Activated CD8-positive, alpha-beta T cell treated with anti-CD3 and anti-CD28 coated beads, Interleukin-2, amount 10 ng/mL, durations not matched to agents 7 days and 5 days (primary cell): Measurements from ENCODE around the gene FAM217B. TPM values are rescaled to one million over a fixed set of nuclear protein-coding genes. Genes with fewer than 3 reads are reported as not detected.
A peak's percentile ranks its signal among the peaks of the same experiment; 100 is the strongest.

Experiments
- ATAC-seq: fragments of 150-1000 bp; cut with Tn5 transposase; one replicate; pipeline ENCODE4 v1.10.0; 2021; ENCODE audit warnings: moderate library complexity
- CTCF ChIA-PET: fragments of 350-600 bp; sonication (Branson Sonifier 250); formaldehyde crosslinking; loops from one replicate; lab custom pipeline; 2021; ENCODE audit warnings: antibody characterized with exemption; lab: Charles Lee
- POLR2A ChIA-PET: fragments of 350-600 bp; sonication (Branson Sonifier 250); formaldehyde crosslinking; loops from one replicate; lab custom pipeline; 2021; ENCODE audit warnings: antibody characterized with exemption; lab: Charles Lee
- DNase-seq: peaks from one replicate; pipeline ENCODE4 v3.0.0-alpha.2; 2020
- H3K27ac Mint-ChIP-seq: one replicate; pipeline ENCODE4 v1.8.0; 2021; ENCODE audit warnings: mild to moderate bottlenecking, mixed read lengths
- H3K27me3 Mint-ChIP-seq: one replicate; pipeline ENCODE4 v1.8.0; 2021; ENCODE audit warnings: low read depth, mixed read lengths
- H3K36me3 Mint-ChIP-seq: one replicate; pipeline ENCODE4 v1.8.0; 2021; ENCODE audit warnings: low read depth, mixed read lengths
- H3K4me1 Mint-ChIP-seq: one replicate; pipeline ENCODE4 v1.8.0; 2021; ENCODE audit warnings: low read depth, mixed read lengths
- H3K4me3 Mint-ChIP-seq: one replicate; pipeline ENCODE4 v1.8.0; 2021; ENCODE audit warnings: mild to moderate bottlenecking, mixed read lengths
- H3K9me3 Mint-ChIP-seq: one replicate; pipeline ENCODE4 v1.8.0; 2022; ENCODE audit warnings: mixed read lengths; ENCODE audit not compliant: insufficient read depth
- total RNA-seq, 2 experiments: library from RNA; stranded (reverse); gene quantifications; one replicate each; pipeline ENCODE4 v1.2.3, GENCODE V29; 2021

FAM217B gene
- total RNA-seq, 2 experiments from 2014 or later = 27.0 to 32.5 TPM

- H3K9me3 Mint-ChIP-seq = no peaks in the 10 kb centered on the region
These were observed 14.3 kb upstream of the FAM217B start for GRCh38 chr20:59925899-59926298.

GRCh38 chr20:59931511-59932312, 8.5 kb upstream of the FAM217B start:
- Mint-ChIP-seq H3K27me3 (peaks cover 8% of the 10 kb centered on the region), H3K4me3 (peak overlapping the region; percentile 56), H3K4me1 (peaks cover 7% of the 10 kb centered on the region), H3K27ac (peak overlapping the region; percentile 17), H3K36me3 (peaks cover 4% of the 10 kb centered on the region), H3K9me3 (no peaks in the 10 kb centered on the region)
- ChIA-PET POLR2A (interaction anchor here (1.2 kb wide), 1 partner anchor 9 kb away, joined by 6 read pairs; the partner anchor contains the start of genes FAM217B and PPP1R3D), CTCF (interaction anchor here (0.7 to 1.5 kb wide), 2 partner anchors 8 to 126 kb away, joined by 4 to 6 read pairs; partner anchors contain the start of genes FAM217B and PPP1R3D)
- DNase-seq = no peak
- ATAC-seq = no peak

More at GRCh38 chr20:59925899-59926298, 14.3 kb upstream of the FAM217B start:
- peaks cover 20% of the 10 kb centered on the region for H3K27me3 Mint-ChIP-seq
- no peak for DNase-seq
- no peak for ATAC-seq
- H3K27ac Mint-ChIP-seq = no peak overlapping the region
- no peaks in the 10 kb centered on the region for H3K36me3 Mint-ChIP-seq
- POLR2A ChIA-PET = no interaction called here
- H3K4me3 Mint-ChIP-seq = no peak overlapping the region
- H3K4me1 Mint-ChIP-seq = no peaks in the 10 kb centered on the region
- CTCF ChIA-PET = interaction anchor here (1.1 kb wide), 1 partner anchor 14 kb away, joined by 4 read pairs; the partner anchor contains the start of genes FAM217B and PPP1R3D

- ChIA-PET CTCF (interaction anchor here (4.3 kb wide), 1 partner anchor 16 kb away, joined by 39 read pairs; no protein-coding TSS in a partner anchor), POLR2A (no interaction called here)
- Mint-ChIP-seq H3K27me3 (peaks cover 8% of the 10 kb centered on the region), H3K27ac (no peak overlapping the region), H3K9me3 (no peaks in the 10 kb centered on the region), H3K4me1 (peaks cover 13% of the 10 kb centered on the region), H3K36me3 (peaks cover 4% of the 10 kb centered on the region), H3K4me3 (peak overlapping the region; percentile 57)
- no peak for ATAC-seq
- no peak for DNase-seq
These were observed 7.4 kb upstream of the FAM217B start for GRCh38 chr20:59932616-59933295.

- DNase-seq (peak; percentile 59), ATAC-seq (peak; percentile 76)
- Mint-ChIP-seq H3K4me3 (peak within 1 kb of the TSS; percentile 67), H3K27me3 (peaks cover 8% of the 10 kb centered on the region), H3K9me3 (no peaks in the 10 kb centered on the region), H3K4me1 (peaks cover 19% of the 10 kb centered on the region), H3K27ac (peak within 1 kb of the TSS; percentile 69), H3K36me3 (peaks cover 9% of the 10 kb centered on the region)
- CTCF ChIA-PET = interaction anchor here (0.6 to 4.3 kb wide), 10 partner anchors 11 to 469 kb away, joined by 3 to 39 read pairs (median 4); no protein-coding TSS in a partner anchor
- POLR2A ChIA-PET = no interaction called here
These were observed 6.8 kb upstream of the FAM217B start, which contains the start of gene SYCP2 for GRCh38 chr20:59933296-59933848. TSS of gene SYCP2 (minus strand) at chr20:59933637. CDS start at chr20:59922413, 11,224 bp downstream.

GRCh38 chr20:59933849-59934585, 6.2 kb upstream of the FAM217B start:
- H3K36me3 Mint-ChIP-seq = peaks cover 15% of the 10 kb centered on the region
- ChIA-PET POLR2A (interaction anchor here (0.6 kb wide), 1 partner anchor 667 kb away, joined by 3 read pairs; no protein-coding TSS in a partner anchor), CTCF (interaction anchor here (0.6 to 4.3 kb wide), 14 partner anchors 10 to 468 kb away, joined by 3 to 39 read pairs (median 4); partner anchors contain the start of gene CDH26)
- peak overlapping the region; percentile 69 for H3K27ac Mint-ChIP-seq
- peaks cover 25% of the 10 kb centered on the region for H3K4me1 Mint-ChIP-seq
- no peaks in the 10 kb centered on the region for H3K9me3 Mint-ChIP-seq
- H3K27me3 Mint-ChIP-seq = peaks cover 7% of the 10 kb centered on the region
- DNase-seq = peak; percentile 78
- peak overlapping the region; percentile 67 for H3K4me3 Mint-ChIP-seq
- ATAC-seq = peak; percentile 92

GRCh38 chr20:59935457-59936185, 4.6 kb upstream of the FAM217B start:
- Mint-ChIP-seq H3K27ac (no peak overlapping the region), H3K36me3 (peaks cover 15% of the 10 kb centered on the region), H3K4me3 (no peak overlapping the region), H3K9me3 (no peaks in the 10 kb centered on the region), H3K4me1 (peaks cover 25% of the 10 kb centered on the region), H3K27me3 (peaks cover 5% of the 10 kb centered on the region)
- DNase-seq (no peak), ATAC-seq (no peak)
- POLR2A ChIA-PET = no interaction called here
- CTCF ChIA-PET = interaction anchor here (1.0 to 4.3 kb wide), 5 partner anchors 8 to 364 kb away, joined by 3 to 39 read pairs (median 4); no protein-coding TSS in a partner anchor

- ChIA-PET POLR2A (no interaction called here), CTCF (interaction anchor here (1.0 to 4.3 kb wide), 4 partner anchors 9 to 122 kb away, joined by 3 to 39 read pairs (median 4); no protein-coding TSS in a partner anchor)
- no peak for ATAC-seq
- Mint-ChIP-seq H3K4me1 (peaks cover 30% of the 10 kb centered on the region), H3K9me3 (no peaks in the 10 kb centered on the region), H3K36me3 (peaks cover 15% of the 10 kb centered on the region), H3K27me3 (peaks cover 2% of the 10 kb centered on the region), H3K27ac (no peak overlapping the region), H3K4me3 (no peak overlapping the region)
- no peak for DNase-seq
These were observed 3.8 kb upstream of the FAM217B start for GRCh38 chr20:59936409-59936808.

- peaks cover 35% of the 10 kb centered on the region for H3K4me1 Mint-ChIP-seq
- ChIA-PET POLR2A (no interaction called here), CTCF (interaction anchor here (1.2 to 4.3 kb wide), 2 partner anchors 11 to 121 kb away, joined by 3 to 39 read pairs; no protein-coding TSS in a partner anchor)
- H3K36me3 Mint-ChIP-seq = peaks cover 15% of the 10 kb centered on the region
- H3K27ac Mint-ChIP-seq = no peak overlapping the region
- H3K4me3 Mint-ChIP-seq = no peak overlapping the region
- H3K27me3 Mint-ChIP-seq = no peaks in the 10 kb centered on the region
- H3K9me3 Mint-ChIP-seq = no peaks in the 10 kb centered on the region
- ATAC-seq (no peak), DNase-seq (no peak)
These were observed 3.0 kb upstream of the FAM217B start for GRCh38 chr20:59937150-59937549.

- H3K36me3 Mint-ChIP-seq = peaks cover 17% of the 10 kb centered on the region
- H3K4me1 Mint-ChIP-seq = peaks cover 36% of the 10 kb centered on the region
These were observed 2.0 kb upstream of the FAM217B start for GRCh38 chr20:59938221-59938620.

GRCh38 chr20:59938696-59939051, 1.5 kb upstream of the FAM217B start:
- H3K27ac Mint-ChIP-seq = peak overlapping the region; percentile 81
- ChIA-PET CTCF (interaction anchor here (3.8 kb wide), 1 partner anchor 11 kb away, joined by 32 read pairs; no protein-coding TSS in a partner anchor), POLR2A (no interaction called here)
- peaks cover 36% of the 10 kb centered on the region for H3K4me1 Mint-ChIP-seq
- H3K9me3 Mint-ChIP-seq = no peaks in the 10 kb centered on the region
- no peaks in the 10 kb centered on the region for H3K27me3 Mint-ChIP-seq
- DNase-seq (no peak), ATAC-seq (no peak)
- peak overlapping the region; percentile 78 for H3K4me3 Mint-ChIP-seq
- H3K36me3 Mint-ChIP-seq = peaks cover 17% of the 10 kb centered on the region

More at GRCh38 chr20:59938221-59938620, 2.0 kb upstream of the FAM217B start:
- peak overlapping the region; percentile 78 for H3K4me3 Mint-ChIP-seq
- peak overlapping the region; percentile 81 for H3K27ac Mint-ChIP-seq
- CTCF ChIA-PET = interaction anchor here (3.8 kb wide), 1 partner anchor 11 kb away, joined by 32 read pairs; no protein-coding TSS in a partner anchor
- DNase-seq (no peak), ATAC-seq (no peak)
- no peaks in the 10 kb centered on the region for H3K27me3 Mint-ChIP-seq
- H3K9me3 Mint-ChIP-seq = no peaks in the 10 kb centered on the region
- POLR2A ChIA-PET = no interaction called here
